A673 (cell line): ENCODE measurements around the gene DNPH1. TPM values are rescaled to one million over a fixed set of nuclear protein-coding genes. Genes with fewer than 3 reads are reported as not detected.

Source experiments
- BruUV-seq: library from RNA; stranded (reverse); fragments of 400-500 nt; replicated peaks from 2 replicates; lab custom pipeline; 2021; lab: Mats Ljungman, UMichigan
- CTCF ChIA-PET: fragments of 300-600 bp; sonication (Branson Sonifier 250); formaldehyde crosslinking; loops from one replicate; lab custom pipeline; 2022; ENCODE audit warnings: antibody characterized with exemption; lab: Charles Lee
- POLR2A ChIA-PET: fragments of 300-600 bp; sonication (Branson Sonifier 250); formaldehyde crosslinking; loops from one replicate; lab custom pipeline; 2022; ENCODE audit warnings: antibody characterized with exemption; ENCODE audit not compliant: low non-redundant PET; lab: Charles Lee
- DNase-seq: peaks from one replicate; pipeline ENCODE4 v3.0.0-alpha.2; 2015; ENCODE audit warnings: low spot score
- H3K27ac ChIP-seq: fragments of 200-600 bp; sonication (generic); 2 replicates; pipeline ENCODE4 v1.5.1; 2016; ENCODE audit warnings: mixed run types, low read depth, mild to moderate bottlenecking, mixed read lengths, antibody characterized with exemption, low read length; ENCODE audit not compliant: poor library complexity, severe bottlenecking
- H3K27me3 ChIP-seq: fragments of 200-600 bp; sonication (generic); replicated peaks from 2 replicates; pipeline ENCODE4 v1.6.1; 2017; ENCODE audit warnings: mixed run types, low read depth, mild to moderate bottlenecking, mixed read lengths, antibody characterized with exemption, low read length; ENCODE audit not compliant: insufficient read depth, poor library complexity
- H3K36me3 ChIP-seq: fragments of 200-600 bp; sonication (generic); 2 replicates; pipeline ENCODE4 v1.6.1; 2016; ENCODE audit warnings: mixed run types, mild to moderate bottlenecking, mixed read lengths, antibody characterized with exemption, low read length; ENCODE audit not compliant: insufficient read depth, poor library complexity, severe bottlenecking
- H3K4me1 ChIP-seq: fragments of 200-600 bp; sonication (generic); 2 replicates; pipeline ENCODE4 v1.6.1; 2017; ENCODE audit warnings: mixed run types, mild to moderate bottlenecking, mixed read lengths, antibody characterized with exemption, low read length; ENCODE audit not compliant: insufficient read depth, poor library complexity, severe bottlenecking
- H3K4me3 ChIP-seq: fragments of 200-600 bp; sonication (generic); 2 replicates; pipeline ENCODE4 v1.5.1; 2016; ENCODE audit warnings: low read depth, mixed run types, mild to moderate bottlenecking, mixed read lengths, low read length; ENCODE audit not compliant: poor library complexity, severe bottlenecking
- H3K9me3 ChIP-seq: fragments of 200-600 bp; sonication (generic); 2 replicates; pipeline ENCODE4 v1.6.1; 2016; ENCODE audit warnings: mixed run types, low read depth, mild to moderate bottlenecking, mixed read lengths, antibody characterized with exemption, low read length; ENCODE audit not compliant: poor library complexity, severe bottlenecking
- CTCF ChIP-seq: fragments of 300-800, 200-600 bp; sonication (generic); conservative IDR thresholded peaks from 2 replicates; pipeline ENCODE4 v1.5.1; 2017; ENCODE audit warnings: low read depth, mild to moderate bottlenecking, antibody characterized with exemption, low read length, moderate library complexity, mixed read lengths
- EZH2 ChIP-seq: fragments of 200-600 bp; sonication (generic); IDR thresholded peaks from 2 replicates; pipeline ENCODE4 v1.6.1; 2017; ENCODE audit warnings: borderline replicate concordance, low read depth, mild to moderate bottlenecking, mixed read lengths, antibody characterized with exemption, low read length; ENCODE audit not compliant: poor library complexity, severe bottlenecking
- intact Hi-C: fragments of 100-400 bp; cut with micrococcal nuclease; formaldehyde crosslinking; loops from one replicate; pipeline ENCODE4 v1.10.0; 2022; ENCODE audit not compliant: unreplicated experiment
- total RNA-seq: library from RNA; stranded (reverse); gene quantifications from 2 replicates; pipeline ENCODE4 v1.2.3, GENCODE V29; 2021

The DNPH1 gene
- total RNA-seq, 1 experiment from 2014 or later = 55.1 TPM

DNA sequence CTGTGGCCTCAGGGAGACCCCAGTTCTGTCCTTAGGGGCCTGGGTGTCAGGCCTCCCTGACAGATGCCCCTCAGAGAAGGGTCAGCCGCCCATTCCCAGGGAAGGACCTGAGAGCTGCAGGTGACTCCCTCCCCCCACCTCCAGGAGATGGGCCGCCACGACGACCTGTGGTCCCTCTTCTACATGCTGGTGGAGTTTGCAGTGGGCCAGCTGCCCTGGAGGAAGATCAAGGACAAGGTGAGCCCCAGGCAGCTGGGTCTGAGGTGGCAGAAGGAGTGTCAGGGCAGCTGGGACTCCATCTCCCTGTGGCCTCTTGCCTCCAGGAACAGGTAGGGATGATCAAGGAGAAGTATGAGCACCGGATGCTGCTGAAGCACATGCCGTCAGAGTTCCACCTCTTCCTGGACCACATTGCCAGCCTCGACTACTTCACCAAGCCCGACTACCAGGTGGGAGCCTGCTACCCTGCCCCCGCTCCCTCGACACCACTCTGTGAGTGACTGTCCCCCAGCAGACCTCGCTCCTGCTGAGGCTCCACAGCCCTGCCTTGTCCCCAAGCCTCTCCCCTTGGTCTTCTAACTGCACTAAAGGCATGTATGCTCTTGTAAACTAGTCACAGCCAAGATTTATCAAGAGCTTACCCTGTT lies 26.2 kb upstream of the DNPH1 start:
- no peaks in the 10 kb centered on the region for H3K9me3 ChIP-seq
- H3K27me3 ChIP-seq = no peaks in the 10 kb centered on the region
- H3K27ac ChIP-seq = no peak overlapping the region
- ChIA-PET CTCF (no interaction called here), POLR2A (interaction anchor here (0.7 kb wide), 1 partner anchor 335 kb away, joined by 3 read pairs; no protein-coding TSS in a partner anchor)
- intact Hi-C loops = no loop called here
- H3K4me1 ChIP-seq = peaks cover 5% of the 10 kb centered on the region
- DNase-seq = no peak
- H3K36me3 ChIP-seq = no peaks in the 10 kb centered on the region
- no peak for TF ChIP-seq CTCF
- H3K4me3 ChIP-seq = no peak overlapping the region
- BruUV-seq = no TSS peak

DNA sequence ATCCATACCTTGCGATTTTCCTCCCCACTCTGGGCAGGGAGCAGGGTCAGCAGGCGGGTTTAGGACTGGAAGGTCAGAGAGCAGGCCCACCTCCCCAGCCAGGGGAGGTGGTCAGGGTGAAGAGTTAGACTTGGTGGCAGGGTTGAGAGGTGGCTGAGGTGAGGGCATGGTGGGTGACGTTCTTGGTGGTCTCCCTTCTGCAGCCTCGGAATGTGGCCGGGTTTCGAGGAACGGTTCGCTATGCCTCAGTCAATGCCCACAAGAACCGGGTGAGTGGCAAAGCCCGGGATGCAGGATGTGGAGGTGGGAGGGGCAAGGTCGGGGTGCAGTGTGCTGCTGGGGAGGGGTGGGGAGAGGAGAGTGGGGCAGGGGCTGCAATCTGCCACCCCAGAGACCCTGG lies 25.6 kb upstream of the DNPH1 start:
- H3K4me3 ChIP-seq = no peak overlapping the region
- POLR2A ChIA-PET = no interaction called here
- H3K27me3 ChIP-seq = no peaks in the 10 kb centered on the region
- no peaks in the 10 kb centered on the region for H3K9me3 ChIP-seq
- H3K27ac ChIP-seq = no peak overlapping the region
- DNase-seq = no peak
- TF ChIP-seq EZH2 (no peak), CTCF (no peak)
- H3K36me3 ChIP-seq = no peaks in the 10 kb centered on the region
- CTCF ChIA-PET = no interaction called here
- BruUV-seq = no TSS peak
- H3K4me1 ChIP-seq = peaks cover 5% of the 10 kb centered on the region
- intact Hi-C loops = no loop called here

- peaks cover 5% of the 10 kb centered on the region for H3K4me1 ChIP-seq
- BruUV-seq = no TSS peak
- no peak overlapping the region for H3K27ac ChIP-seq
- no peaks in the 10 kb centered on the region for H3K27me3 ChIP-seq
- DNase-seq = no peak
- intact Hi-C loops = no loop called here
- no peak overlapping the region for H3K4me3 ChIP-seq
- ChIA-PET CTCF (no interaction called here), POLR2A (no interaction called here)
- H3K9me3 ChIP-seq = no peaks in the 10 kb centered on the region
- H3K36me3 ChIP-seq = no peaks in the 10 kb centered on the region
- TF ChIP-seq EZH2 (no peak), CTCF (no peak)
These were observed 25.0 kb upstream of the DNPH1 start for GRCh38 chr6:43254138-43254817.
